H1 (cell line): ENCODE data around the gene CORO2B.

Experiments used
- EZH2 ChIP-seq: fragments of 200-600 bp; sonication (generic); IDR thresholded peaks from 2 replicates; pipeline ENCODE4 v1.7.1; 2012; ENCODE audit warnings: low read depth, mild to moderate bottlenecking, moderate library complexity, low read length, inconsistent platforms; ENCODE audit not compliant: severe bottlenecking
- POLR2AphosphoS5 ChIP-seq: IDR thresholded peaks from 2 replicates; pipeline ENCODE4 v1.6.1; 2011; ENCODE audit warnings: low read depth, low read length
- SP2 ChIP-seq: IDR thresholded peaks from 2 replicates; pipeline ENCODE4 v1.6.1; 2012; ENCODE audit warnings: mild to moderate bottlenecking, low read length, inconsistent platforms
- TAF1 ChIP-seq: IDR thresholded peaks from 2 replicates; pipeline ENCODE4 v1.6.1; 2011; ENCODE audit warnings: mild to moderate bottlenecking, low read depth, low read length
- TF ChIP-seq, protein P1 (sequence below), 3 experiments: IDR thresholded peaks; 1 replicate in 2 of 3; 2 replicates in 1 of 3; pipeline versions ENCODE4 v1.5.1 to v1.6.1; 2011; ENCODE audit warnings: low read length in 3 of 3, mild to moderate bottlenecking in 3 of 3, inconsistent platforms in 2 of 3, low read depth in 1 of 3, moderate library complexity in 1 of 3; ENCODE audit not compliant: insufficient read depth in 1 of 3; ENCODE audit errors: control extremely low read depth in 1 of 3
- TF ChIP-seq, protein P2 (sequence below): IDR thresholded peaks from 2 replicates; pipeline ENCODE4 v1.6.1; 2012; ENCODE audit warnings: inconsistent platforms
- TF ChIP-seq, protein P3 (sequence below): IDR thresholded peaks from 2 replicates; pipeline ENCODE4 v1.6.1; 2011; ENCODE audit warnings: low read length, improper control_type of control experiment

DNA sequence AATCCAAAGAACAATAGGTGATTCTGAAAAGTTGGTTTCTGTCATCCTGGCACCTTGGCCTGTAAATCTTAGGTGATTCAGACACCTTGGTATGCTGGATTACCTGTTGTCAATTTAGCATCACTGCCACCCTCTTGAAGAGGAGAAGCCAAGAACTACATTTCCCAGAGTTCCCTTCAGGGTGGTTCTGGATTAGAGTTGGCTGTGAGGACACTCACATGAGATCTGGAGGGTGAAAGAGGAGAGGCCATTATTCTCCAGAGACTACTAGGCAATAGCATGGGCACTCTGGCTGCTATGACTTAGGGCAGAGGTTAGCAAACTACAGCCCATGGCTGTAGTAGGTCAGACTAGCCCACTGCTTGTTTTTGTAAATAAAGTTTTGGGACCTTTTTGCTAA is 41.7 kb upstream of the CORO2B start:
- no peak for TF ChIP-seq TAF1
- TF ChIP-seq, protein P1, sequence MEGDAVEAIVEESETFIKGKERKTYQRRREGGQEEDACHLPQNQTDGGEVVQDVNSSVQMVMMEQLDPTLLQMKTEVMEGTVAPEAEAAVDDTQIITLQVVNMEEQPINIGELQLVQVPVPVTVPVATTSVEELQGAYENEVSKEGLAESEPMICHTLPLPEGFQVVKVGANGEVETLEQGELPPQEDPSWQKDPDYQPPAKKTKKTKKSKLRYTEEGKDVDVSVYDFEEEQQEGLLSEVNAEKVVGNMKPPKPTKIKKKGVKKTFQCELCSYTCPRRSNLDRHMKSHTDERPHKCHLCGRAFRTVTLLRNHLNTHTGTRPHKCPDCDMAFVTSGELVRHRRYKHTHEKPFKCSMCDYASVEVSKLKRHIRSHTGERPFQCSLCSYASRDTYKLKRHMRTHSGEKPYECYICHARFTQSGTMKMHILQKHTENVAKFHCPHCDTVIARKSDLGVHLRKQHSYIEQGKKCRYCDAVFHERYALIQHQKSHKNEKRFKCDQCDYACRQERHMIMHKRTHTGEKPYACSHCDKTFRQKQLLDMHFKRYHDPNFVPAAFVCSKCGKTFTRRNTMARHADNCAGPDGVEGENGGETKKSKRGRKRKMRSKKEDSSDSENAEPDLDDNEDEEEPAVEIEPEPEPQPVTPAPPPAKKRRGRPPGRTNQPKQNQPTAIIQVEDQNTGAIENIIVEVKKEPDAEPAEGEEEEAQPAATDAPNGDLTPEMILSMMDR (IDR thresholded peaks at IDR 0.05; ENCODE audit: control extremely low read depth in 1 of 3, insufficient read depth in 1 of 3, low read depth in 1 of 3, low read length in 3 of 3): no peak
- no peak for TF ChIP-seq SP2
- no peak for TF ChIP-seq EZH2
- TF ChIP-seq, protein P2, sequence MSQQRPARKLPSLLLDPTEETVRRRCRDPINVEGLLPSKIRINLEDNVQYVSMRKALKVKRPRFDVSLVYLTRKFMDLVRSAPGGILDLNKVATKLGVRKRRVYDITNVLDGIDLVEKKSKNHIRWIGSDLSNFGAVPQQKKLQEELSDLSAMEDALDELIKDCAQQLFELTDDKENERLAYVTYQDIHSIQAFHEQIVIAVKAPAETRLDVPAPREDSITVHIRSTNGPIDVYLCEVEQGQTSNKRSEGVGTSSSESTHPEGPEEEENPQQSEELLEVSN: no peak
- no peak for TF ChIP-seq POLR2AphosphoS5
- TF ChIP-seq, protein P3, sequence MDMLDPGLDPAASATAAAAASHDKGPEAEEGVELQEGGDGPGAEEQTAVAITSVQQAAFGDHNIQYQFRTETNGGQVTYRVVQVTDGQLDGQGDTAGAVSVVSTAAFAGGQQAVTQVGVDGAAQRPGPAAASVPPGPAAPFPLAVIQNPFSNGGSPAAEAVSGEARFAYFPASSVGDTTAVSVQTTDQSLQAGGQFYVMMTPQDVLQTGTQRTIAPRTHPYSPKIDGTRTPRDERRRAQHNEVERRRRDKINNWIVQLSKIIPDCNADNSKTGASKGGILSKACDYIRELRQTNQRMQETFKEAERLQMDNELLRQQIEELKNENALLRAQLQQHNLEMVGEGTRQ: no peak
